GM19025 (cell line): ENCODE measurements around the gene ALDH7A1.

Experiments used
- ATAC-seq: cut with Tn5 transposase; IDR thresholded peaks from one replicate; pipeline ENCODE4 v1.9.1; 2021; ENCODE audit warnings: mild to moderate bottlenecking, low read depth, moderate library complexity; ENCODE audit not compliant: unreplicated experiment

The ALDH7A1 gene

GRCh38 chr5:126481243-126481642, 113.8 kb downstream of the ALDH7A1 start:
- no peak for ATAC-seq
